Activated T-cell treated with anti-CD3 and anti-CD28 coated beads for 24 hours (primary cell): Measurements from ENCODE around the gene RASL11B.
A peak's percentile ranks its signal among the peaks of the same experiment; 100 is the strongest.
"Not testable (repeated sequence)": the region's sequence is repeated elsewhere in the genome, so short reads cannot be mapped to it uniquely, and the experiment has no call there.

Source experiments
- DNase-seq: peaks from one replicate; pipeline ENCODE4 v3.0.0-alpha.2; 2020; ENCODE audit warnings: low read depth

Gene RASL11B

GRCh38 chr4:52861879-52862616, at the start of gene RASL11B:
RASL11B (plus strand) TSS chr4:52862317; CDS start chr4:52862508, 191 bp downstream.
- DNase-seq = peak; percentile 80

GRCh38 chr4:52813546-52813945, 48.6 kb upstream of the RASL11B start:
- DNase-seq = no peak

DNA sequence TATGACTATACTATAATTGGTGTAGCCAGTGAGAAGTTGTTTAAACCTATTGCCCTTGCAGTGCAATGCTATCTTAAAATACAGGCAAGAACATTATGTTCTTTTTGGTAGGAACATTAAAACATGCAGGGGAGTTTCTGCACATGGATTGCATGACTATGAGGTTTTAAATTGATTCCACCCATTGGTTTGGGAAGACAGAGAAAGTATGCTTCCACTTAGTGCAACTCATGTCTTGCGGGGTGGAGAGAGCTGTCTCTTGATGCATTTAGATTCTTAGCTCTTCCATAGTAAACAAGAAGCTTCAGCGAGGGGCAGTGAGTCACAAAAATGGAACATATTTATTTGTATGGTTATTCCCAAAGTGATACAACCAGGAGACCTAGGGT, 39.5 kb upstream of the RASL11B start:
- no peak for DNase-seq

DNA sequence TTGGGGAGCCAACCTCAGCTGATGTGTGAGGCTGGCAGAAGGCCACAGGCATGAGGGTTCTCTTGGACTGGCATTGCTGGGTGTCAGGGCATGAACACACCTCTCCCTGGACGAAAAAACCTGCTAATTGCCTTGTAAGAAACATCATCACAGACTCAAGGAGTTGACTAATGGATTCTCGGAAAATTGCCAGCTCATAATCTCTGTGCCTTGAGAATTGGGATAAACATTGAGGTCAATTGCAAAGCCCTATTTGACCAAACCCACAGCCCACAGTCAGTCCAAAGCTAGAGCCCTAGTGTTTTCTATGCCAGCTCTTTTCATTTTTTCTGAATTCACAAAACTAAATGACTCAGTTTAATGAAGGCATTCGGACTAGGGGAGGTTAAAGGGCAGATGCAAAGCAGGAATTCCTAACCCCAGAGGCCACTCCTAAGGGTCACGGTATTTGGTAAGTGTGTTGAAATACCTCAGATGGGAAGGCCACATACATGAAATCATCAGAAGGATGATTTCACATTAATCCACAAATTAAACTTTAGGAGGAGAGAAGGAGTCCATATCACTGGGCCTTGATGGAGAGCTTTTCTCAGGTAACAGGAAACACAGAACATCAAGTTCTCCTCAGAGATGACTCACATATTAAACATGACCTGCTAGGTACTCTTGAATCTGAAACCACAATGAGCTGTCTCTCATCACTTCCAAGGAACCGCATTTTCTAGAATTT, 39.0 kb upstream of the RASL11B start:
- DNase-seq = no peak

- DNase-seq = no peak
These were observed 38.4 kb upstream of the RASL11B start for GRCh38 chr4:52823702-52824092.

- no peak for DNase-seq
These were observed 37.9 kb upstream of the RASL11B start for GRCh38 chr4:52824270-52824602.

DNA sequence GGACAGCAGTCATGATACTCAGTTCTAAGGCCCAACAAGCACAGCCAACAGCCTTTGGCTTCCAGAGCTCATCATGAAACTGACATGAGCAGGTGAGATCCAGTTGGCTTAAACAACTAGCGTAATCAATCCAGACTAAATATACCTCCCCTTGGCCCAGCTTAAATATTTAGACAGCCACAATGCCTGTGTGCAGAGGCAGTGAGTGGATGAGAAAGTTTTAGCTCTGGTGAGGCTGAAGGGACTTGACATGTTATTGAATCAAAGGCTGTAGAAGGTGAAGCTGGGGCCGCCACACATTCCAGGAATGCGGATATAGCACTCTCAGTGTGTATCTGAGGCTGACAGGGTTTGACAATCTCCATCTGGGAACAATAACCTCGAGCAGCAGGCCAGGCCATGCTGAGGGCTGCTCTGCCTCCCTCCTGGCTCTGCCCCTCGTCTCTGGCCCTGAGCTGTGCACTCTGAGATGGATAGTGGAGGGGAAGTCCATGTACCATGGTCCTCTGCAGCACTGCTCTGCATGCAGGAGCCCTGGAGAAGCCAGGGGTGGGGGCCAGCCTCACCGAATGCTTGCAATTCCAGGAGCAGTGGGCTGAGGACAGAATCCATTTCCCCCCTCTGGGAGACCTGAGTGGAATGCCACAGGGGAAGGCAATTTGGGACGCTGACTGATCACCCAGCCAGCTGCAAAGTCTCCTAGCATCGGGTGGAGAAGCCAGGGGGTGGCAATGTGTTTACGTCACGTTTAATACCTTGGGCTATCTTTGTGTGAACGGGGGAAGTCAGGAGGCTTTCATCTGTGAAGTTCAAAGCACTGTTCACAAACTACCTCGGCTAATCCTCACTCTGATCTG, 37.3 kb upstream of the RASL11B start:
- DNase-seq = no peak

GRCh38 chr4:52825460-52826090, 36.5 kb upstream of the RASL11B start:
- no peak for DNase-seq

- no peak for DNase-seq
These were observed 28.1 kb upstream of the RASL11B start for GRCh38 chr4:52833941-52834525.

DNA sequence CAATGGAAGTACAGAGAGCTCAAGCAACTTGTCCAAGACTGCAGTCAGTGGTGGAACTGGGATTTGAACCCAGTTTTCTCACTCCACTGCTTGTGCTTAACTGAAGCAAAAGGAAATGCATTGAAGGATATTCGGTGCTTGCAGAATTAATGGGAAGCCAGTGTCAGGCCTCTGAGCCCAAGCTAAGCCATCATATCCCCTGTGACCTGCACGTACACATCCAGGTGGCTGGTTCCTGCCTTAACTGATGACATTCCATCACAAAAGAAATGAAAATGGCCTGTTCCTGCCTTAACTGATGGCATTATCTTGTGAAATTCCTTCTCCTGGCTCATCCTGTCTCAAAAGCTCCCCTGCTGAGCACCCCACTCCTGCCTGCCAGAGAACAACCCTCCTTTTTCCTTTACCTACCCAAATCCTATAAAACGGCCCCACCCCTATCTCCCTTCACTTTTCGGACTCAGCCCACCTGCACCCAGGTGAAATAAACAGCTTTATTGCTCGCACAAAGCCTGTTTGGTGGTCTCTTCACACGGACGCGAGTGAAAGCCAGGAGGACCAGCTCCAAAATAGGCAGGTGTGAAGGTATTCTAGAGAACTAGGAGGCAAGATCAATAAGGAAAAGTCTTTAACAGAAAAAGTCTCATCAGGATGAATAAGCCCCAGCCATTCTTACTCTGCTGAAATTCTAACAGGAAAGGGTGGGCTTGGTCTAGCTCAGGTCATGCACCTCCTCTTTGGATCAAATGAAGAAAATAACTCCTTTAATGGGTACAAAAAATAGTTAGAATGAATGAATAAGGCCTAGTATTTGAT, 27.3 kb upstream of the RASL11B start:
- DNase-seq = not testable (repeated sequence)

DNA sequence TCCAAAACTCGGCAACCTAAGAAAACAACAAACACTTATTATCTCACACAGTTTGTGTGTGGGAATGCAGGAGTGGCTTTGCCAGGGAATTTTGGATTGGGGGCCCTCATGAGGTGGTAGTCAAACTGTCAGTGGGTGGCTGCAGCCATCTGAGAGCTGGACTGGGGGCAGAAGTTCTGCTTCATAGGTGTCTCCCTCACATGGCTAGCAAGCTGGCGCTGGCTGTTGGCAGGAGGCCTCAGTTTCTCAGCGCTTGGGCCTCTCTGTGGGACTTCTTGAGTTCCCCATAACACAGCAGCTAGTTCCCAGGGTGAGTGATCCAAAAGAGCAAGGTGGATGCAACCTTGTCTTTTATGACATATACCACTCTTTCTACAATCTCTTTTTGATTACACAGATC, 26.0 kb upstream of the RASL11B start:
- DNase-seq = no peak

DNA sequence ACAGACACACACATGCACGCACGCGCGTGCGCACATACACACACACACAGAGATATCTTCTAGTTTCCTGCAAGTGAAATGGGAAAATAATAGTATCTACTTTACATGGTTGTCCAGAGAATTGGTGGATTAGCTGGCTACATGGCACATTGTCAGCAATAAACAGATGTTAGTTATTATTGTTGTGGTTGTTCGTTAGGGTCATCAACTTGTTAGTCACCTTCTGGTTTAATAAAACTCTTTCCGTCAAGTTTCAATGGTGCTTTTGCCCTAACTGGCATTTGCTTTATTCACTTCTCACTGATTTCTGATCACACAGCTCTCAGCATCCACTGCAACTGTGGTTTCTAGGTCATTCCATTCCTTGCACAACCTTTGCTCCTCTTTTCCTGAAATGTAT, 25.4 kb upstream of the RASL11B start:
- no peak for DNase-seq

- no peak for DNase-seq
These were observed 24.2 kb upstream of the RASL11B start for GRCh38 chr4:52837716-52838558.

- DNase-seq = no peak
These were observed 23.2 kb upstream of the RASL11B start for GRCh38 chr4:52838729-52839586.

DNA sequence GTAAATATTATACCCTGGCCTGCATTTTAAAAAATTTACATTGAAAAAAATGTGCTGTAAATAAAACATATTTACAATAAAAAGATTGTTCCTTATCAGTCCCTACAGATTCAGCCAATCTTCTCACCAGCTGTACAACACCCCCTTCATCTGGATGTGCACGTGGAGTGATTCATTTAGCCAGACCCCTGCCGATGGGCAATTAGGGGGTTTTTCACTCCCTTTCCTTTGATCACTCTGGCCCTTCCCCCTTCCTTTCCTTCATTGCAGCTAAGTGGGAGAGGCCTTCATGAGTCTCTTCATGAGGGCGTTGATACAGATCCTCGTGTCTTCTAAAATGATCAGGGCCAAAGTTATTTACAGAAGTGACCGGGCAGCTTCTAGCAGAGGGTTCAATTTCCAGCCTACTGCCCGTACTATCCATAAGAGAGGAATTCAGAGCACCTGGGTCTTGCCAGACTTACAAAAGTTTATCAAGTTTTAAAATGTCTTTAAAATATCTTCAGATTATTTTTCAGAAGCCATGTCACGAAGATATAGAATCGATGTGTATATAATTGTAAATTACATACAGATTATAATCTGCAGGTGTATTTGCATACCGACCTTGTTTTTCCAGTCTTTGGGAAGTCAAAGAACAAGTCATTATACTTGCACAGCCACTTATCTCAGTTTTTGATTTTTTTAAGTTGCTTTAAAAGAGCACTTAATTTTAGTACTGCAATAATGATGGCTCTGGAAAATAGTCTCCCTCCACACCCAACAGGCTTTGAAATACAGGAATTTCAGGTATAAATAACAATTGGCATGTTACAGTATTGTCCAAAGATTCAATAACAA, 21.4 kb upstream of the RASL11B start:
- DNase-seq = no peak

DNA sequence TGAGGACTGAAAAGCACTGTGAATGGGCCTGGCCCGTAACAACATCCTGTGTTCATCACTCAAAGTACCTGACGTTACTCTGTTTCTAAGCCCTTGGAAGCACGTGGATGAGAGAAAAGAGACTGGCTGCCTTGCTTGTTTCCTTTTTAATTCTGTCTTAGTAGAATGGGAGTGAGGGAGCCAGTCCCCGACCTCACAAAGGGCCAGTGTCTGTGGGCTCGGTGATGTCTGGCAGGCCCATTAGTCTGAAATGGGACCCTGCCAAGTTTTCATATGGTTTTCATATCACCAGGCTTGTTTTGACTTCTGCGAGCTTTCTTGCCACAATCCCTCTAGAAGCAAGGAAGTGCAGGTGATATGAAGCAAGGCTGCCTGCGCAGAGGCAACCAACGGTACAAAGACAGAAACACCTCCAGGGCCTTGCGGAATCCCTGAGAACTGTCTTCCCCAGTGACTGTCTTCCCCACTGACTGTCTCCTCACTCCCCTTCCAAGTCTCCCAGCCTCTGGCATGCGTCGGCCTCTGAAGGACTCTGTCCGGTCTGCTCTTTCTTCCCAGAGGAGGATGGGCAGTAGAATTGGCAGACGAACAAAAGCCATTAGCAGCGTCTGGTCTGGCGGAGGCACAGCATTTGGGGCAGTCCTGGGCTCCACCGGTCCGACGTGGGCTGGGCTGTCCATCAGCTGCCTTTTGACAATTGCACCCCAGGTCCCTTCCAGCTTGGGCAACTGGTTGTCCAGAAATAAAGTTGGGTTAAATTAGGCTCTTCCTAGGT, 20.2 kb upstream of the RASL11B start:
- no peak for DNase-seq

- no peak for DNase-seq
These were observed 19.3 kb upstream of the RASL11B start for GRCh38 chr4:52842792-52843191.
